Gastrocnemius medialis (tissue), 4 donors: ENCODE data around the gene EVA1B.

ENCODE experiments used
- CTCF ChIP-seq, 5 experiments: fragments of 450-650 bp in 3 of 5; fragments of 200-600 bp in 2 of 5; sonication (generic) in 2 of 5; IDR thresholded peaks in 4 of 5; conservative IDR thresholded peaks in 1 of 5; 1 replicate in 4 of 5; 2 replicates in 1 of 5; pipeline ENCODE4 v1.5.1; 2016 to 2019; ENCODE audit warnings: antibody characterized with exemption in 5 of 5, mild to moderate bottlenecking in 3 of 5, moderate library complexity in 3 of 5
- POLR2A ChIP-seq, 2 donors: fragments of 450-650 bp; IDR thresholded peaks; one replicate each; pipeline ENCODE4 v1.6.1; 2017; ENCODE audit warnings: antibody characterized with exemption in 2 of 2, mild to moderate bottlenecking in 2 of 2, moderate library complexity in 2 of 2

- no peak for TF ChIP-seq CTCF (IDR thresholded peaks at IDR 0.05 in 4 of 5, conservative IDR thresholded peaks at IDR 0.05 in 1 of 5)
- no peak for TF ChIP-seq POLR2A (IDR thresholded peaks at IDR 0.05)
Measured at GRCh38 chr1:36328713-36329112, 5.3 kb upstream of the EVA1B start.
